H1 (cell line): ENCODE measurements around the gene CNTN6. TPM values are rescaled to one million over a fixed set of nuclear protein-coding genes. Genes with fewer than 3 reads are reported as not detected.

ENCODE experiments used
- CTCF ChIA-PET: fragments of 300-600 bp; sonication (Branson Sonifier 250); formaldehyde crosslinking; loops from one replicate; lab custom pipeline; 2021; ENCODE audit not compliant: partially characterized antibody; lab: Charles Lee
- POLR2A ChIA-PET: fragments of 300-600 bp; sonication (Branson Sonifier 250); formaldehyde crosslinking; loops from one replicate; lab custom pipeline; 2021; ENCODE audit warnings: inconsistent platforms; ENCODE audit not compliant: partially characterized antibody; lab: Charles Lee
- DNase-seq, 2 experiments: peaks; one replicate each; pipeline versions ENCODE4 v3.0.0 to v3.0.0-alpha.2; 2010 to 2022; ENCODE audit warnings: low spot score in 2 of 2, low read depth in 1 of 2, mixed read lengths in 1 of 2
- FAIRE-seq: peaks from 2 replicates; lab custom pipeline; 2011; peaks lifted over from hg19 to GRCh38; lab: Jason Lieb, UNC
- H2AFZ ChIP-seq: 2 replicates; pipeline ENCODE4 v1.8.1; 2012; ENCODE audit warnings: low read length, inconsistent platforms
- H2AK5ac ChIP-seq: 2 replicates; pipeline ENCODE4 v1.6.1; 2013; ENCODE audit warnings: low read depth, low read length
- H2BK120ac ChIP-seq: replicated peaks from 2 replicates; pipeline ENCODE3; 2013; ENCODE audit warnings: low read depth, low read length, inconsistent platforms
- H2BK12ac ChIP-seq: 2 replicates; pipeline ENCODE4 v1.6.1; 2013; ENCODE audit warnings: low read depth, low read length
- H2BK15ac ChIP-seq: 2 replicates; pipeline ENCODE4 v1.6.1; 2013; ENCODE audit warnings: low read length
- H2BK20ac ChIP-seq: 2 replicates; pipeline ENCODE4 v1.6.1; 2013; ENCODE audit warnings: low read length
- H2BK5ac ChIP-seq: 2 replicates; pipeline ENCODE4 v1.6.1; 2013; ENCODE audit warnings: low read depth, low read length
- H3K14ac ChIP-seq: 2 replicates; pipeline ENCODE4 v1.6.1; 2013; ENCODE audit warnings: inconsistent platforms; ENCODE audit not compliant: insufficient read length
- H3K18ac ChIP-seq: 2 replicates; pipeline ENCODE4 v1.6.1; 2013; ENCODE audit warnings: low read length; ENCODE audit errors: extremely low read depth
- H3K23ac ChIP-seq: 2 replicates; pipeline ENCODE4 v1.6.1; 2013; ENCODE audit warnings: inconsistent platforms; ENCODE audit not compliant: insufficient read length
- H3K23me2 ChIP-seq: 2 replicates; pipeline ENCODE4 v1.6.1; 2013; ENCODE audit warnings: low read depth, low read length
- H3K27ac ChIP-seq: 2 replicates; pipeline ENCODE4 v1.6.1; 2011; ENCODE audit warnings: low read depth, low read length, inconsistent platforms
- H3K27me3 ChIP-seq, 4 experiments: replicated peaks in 1 of 4; 1 replicate in 1 of 4; 2 replicates in 3 of 4; pipeline versions ENCODE4 v1.6.1 to v1.8.1; 2011 to 2013; ENCODE audit warnings: low read length in 3 of 4, mild to moderate bottlenecking in 3 of 4, inconsistent platforms in 2 of 4, mixed read lengths in 2 of 4, moderate library complexity in 1 of 4; ENCODE audit not compliant: control insufficient read depth in 3 of 4, insufficient read depth in 3 of 4; ENCODE audit errors: extremely low read depth in 1 of 4
- H3K36me3 ChIP-seq, 4 experiments: 2 replicates each; pipeline versions ENCODE4 v1.6.1 to v1.8.1; 2011 to 2013; ENCODE audit warnings: mild to moderate bottlenecking in 4 of 4, low read length in 3 of 4, moderate library complexity in 2 of 4, control low read depth in 1 of 4, inconsistent platforms in 1 of 4; ENCODE audit not compliant: insufficient read depth in 4 of 4, control insufficient read depth in 2 of 4
- H3K4ac ChIP-seq: replicated peaks from 2 replicates; pipeline ENCODE3; 2013; ENCODE audit warnings: low read length, low read depth, mixed read lengths, inconsistent platforms; ENCODE audit not compliant: insufficient read length
- H3K4me1 ChIP-seq, 4 experiments: replicated peaks in 1 of 4; 1 replicate in 1 of 4; 2 replicates in 3 of 4; pipeline versions ENCODE4 v1.6.1 to v1.8.1; 2011 to 2013; ENCODE audit warnings: low read length in 3 of 4, inconsistent platforms in 2 of 4, mixed read lengths in 1 of 4; ENCODE audit not compliant: insufficient read depth in 4 of 4, control insufficient read depth in 3 of 4
- H3K4me2 ChIP-seq, 2 experiments: 2 replicates each; pipeline versions ENCODE4 v1.6.1 to v1.8.1; 2011 to 2013; ENCODE audit warnings: low read depth in 2 of 2, low read length in 2 of 2, control low read depth in 1 of 2, inconsistent platforms in 1 of 2, mild to moderate bottlenecking in 1 of 2; ENCODE audit not compliant: insufficient read depth in 1 of 2
- H3K4me3 ChIP-seq, 4 experiments: fragments of 200-600, 300-600 bp in 1 of 4; sonication (generic), shearing (Covaris generic), sonication (Bioruptor Twin) in 1 of 4; 2 replicates each; pipeline versions ENCODE4 v1.5.1 to v1.8.1; 2011 to 2016; ENCODE audit warnings: low read length in 4 of 4, low read depth in 3 of 4, control low read depth in 2 of 4, inconsistent platforms in 2 of 4, mild to moderate bottlenecking in 2 of 4, mixed read lengths in 1 of 4, moderate library complexity in 1 of 4; ENCODE audit not compliant: insufficient read depth in 2 of 4; ENCODE audit errors: extremely low read depth in 1 of 4
- H3K56ac ChIP-seq: replicated peaks from 2 replicates; pipeline ENCODE3; 2013; ENCODE audit warnings: low read depth, mild to moderate bottlenecking, mixed read lengths, low read length, inconsistent platforms; ENCODE audit not compliant: insufficient read length
- H3K79me1 ChIP-seq: 2 replicates; pipeline ENCODE4 v1.6.1; 2013; ENCODE audit warnings: low read depth, low read length, control low read depth
- H3K79me2 ChIP-seq, 2 experiments: 2 replicates each; pipeline versions ENCODE4 v1.6.1 to v1.8.1; 2012 to 2013; ENCODE audit warnings: low read length in 2 of 2, mild to moderate bottlenecking in 2 of 2, inconsistent platforms in 1 of 2; ENCODE audit not compliant: insufficient read depth in 2 of 2, control insufficient read depth in 1 of 2
- H3K9ac ChIP-seq, 4 experiments: replicated peaks in 1 of 4; 1 replicate in 1 of 4; 2 replicates in 3 of 4; pipeline versions ENCODE4 v1.6.1 to v1.8.1; 2011 to 2013; ENCODE audit warnings: low read depth in 3 of 4, low read length in 3 of 4, control low read depth in 2 of 4, mild to moderate bottlenecking in 2 of 4, moderate library complexity in 2 of 4, inconsistent platforms in 1 of 4; ENCODE audit errors: extremely low read depth in 1 of 4
- H3K9me3 ChIP-seq, 2 experiments: 2 replicates each; pipeline versions ENCODE4 v1.6.1 to v1.8.1; 2012 to 2013; ENCODE audit warnings: mild to moderate bottlenecking in 2 of 2, moderate library complexity in 2 of 2, control low read depth in 1 of 2, inconsistent platforms in 1 of 2, low read depth in 1 of 2, low read length in 1 of 2, mixed read lengths in 1 of 2; ENCODE audit not compliant: insufficient read depth in 2 of 2
- H4K20me1 ChIP-seq, 2 experiments: replicated peaks in 1 of 2; 2 replicates each; pipeline versions ENCODE3 to v1.8.1; 2011 to 2013; ENCODE audit warnings: inconsistent platforms in 2 of 2, low read length in 2 of 2, mild to moderate bottlenecking in 1 of 2; ENCODE audit not compliant: insufficient read depth in 2 of 2, control insufficient read depth in 1 of 2
- H4K5ac ChIP-seq: 2 replicates; pipeline ENCODE4 v1.6.1; 2013; ENCODE audit warnings: low read length, low read depth, mixed read lengths, inconsistent platforms; ENCODE audit not compliant: insufficient read length
- H4K8ac ChIP-seq: 2 replicates; pipeline ENCODE4 v1.8.0; 2013; ENCODE audit warnings: mild to moderate bottlenecking, moderate library complexity, low read length, inconsistent platforms; ENCODE audit not compliant: insufficient read depth; ENCODE audit errors: extremely low read depth
- H4K91ac ChIP-seq: replicated peaks from 2 replicates; pipeline ENCODE3; 2013; ENCODE audit warnings: low read length, mixed read lengths, inconsistent platforms; ENCODE audit not compliant: insufficient read length
- ATF2 ChIP-seq: IDR thresholded peaks from 2 replicates; pipeline ENCODE4 v1.6.1; 2012; ENCODE audit warnings: low read length, inconsistent platforms
- ATF3 ChIP-seq: IDR thresholded peaks from 2 replicates; pipeline ENCODE4 v1.6.1; 2011; ENCODE audit warnings: low read depth, mild to moderate bottlenecking, low read length; ENCODE audit not compliant: insufficient read depth
- MAX ChIP-seq: IDR thresholded peaks from 2 replicates; pipeline ENCODE4 v1.6.1; 2012; ENCODE audit warnings: inconsistent platforms
- POLR2AphosphoS5 ChIP-seq: IDR thresholded peaks from 2 replicates; pipeline ENCODE4 v1.6.1; 2011; ENCODE audit warnings: low read depth, low read length
- SAP30 ChIP-seq: fragments of 300-600 bp; sonication (generic); IDR thresholded peaks from 2 replicates; pipeline ENCODE4 v1.7.1; 2012; ENCODE audit warnings: low read length, moderate library complexity, mild to moderate bottlenecking, inconsistent platforms; ENCODE audit not compliant: insufficient read depth, insufficient replicate concordance
- SUZ12 ChIP-seq: fragments of 200-600 bp; sonication (generic); IDR thresholded peaks from 2 replicates; pipeline ENCODE4 v1.6.1; 2012; ENCODE audit warnings: mild to moderate bottlenecking, inconsistent platforms, low read length, moderate library complexity, mixed read lengths
- TEAD4 ChIP-seq: IDR thresholded peaks from 2 replicates; pipeline ENCODE4 v1.6.1; 2012; ENCODE audit warnings: low read depth, low read length, inconsistent platforms, mixed read lengths
- WGBS, 2 experiments: shearing (Covaris generic) in 1 of 2; methylation state at CpG; one replicate each; pipeline versions ENCODE4 v1.1.6 to v1.1.7; 2013 to 2015; ENCODE audit warnings: low lambda C conversion rate in 2 of 2, mixed read lengths in 2 of 2, inconsistent platforms in 1 of 2, low coverage in 1 of 2, missing lambda C conversion rate in 1 of 2; ENCODE audit not compliant: insufficient replicate concordance in 2 of 2, insufficient coverage in 1 of 2, insufficient read length in 1 of 2; ENCODE audit errors: extremely low coverage in 1 of 2, missing lambda C conversion rate in 1 of 2; 5-methylcytosine and 5-hydroxymethylcytosine counted together
- polyA plus RNA-seq, 7 experiments: library from polyadenylated mRNA; depleted of rRNA in 3 of 7; stranded (reverse) in 5 of 7; unstranded in 2 of 7; fragments of >200 nt in 5 of 7; fragments of 200-250 nt in 2 of 7; gene quantifications; 1 replicate in 5 of 7; 2 replicates in 1 of 7; 4 replicates in 1 of 7; pipeline versions ENCODE4 v1.2.1 to v1.2.3, GENCODE V29; 2011 to 2013; ENCODE audit warnings: missing spikeins in 2 of 7, mixed read lengths in 2 of 7
- total RNA-seq: library from RNA; stranded (reverse); fragmentation: NEBNext Ultra II Directional; extraction: Animal tissue kit (Norgen Biotek cat#: 25700); gene quantifications from 2 replicates; pipeline ENCODE4 v1.2.1, GENCODE V29; 2021
- TF ChIP-seq, protein P1 (sequence below): IDR thresholded peaks from 2 replicates; pipeline ENCODE4 v1.6.1; 2012; ENCODE audit warnings: inconsistent platforms

The CNTN6 gene
- total and polyA plus RNA-seq, 2 of the 8 experiments (the other 6 are each of a cell fraction or from before 2014, with no cell fraction given), result not detected

DNA sequence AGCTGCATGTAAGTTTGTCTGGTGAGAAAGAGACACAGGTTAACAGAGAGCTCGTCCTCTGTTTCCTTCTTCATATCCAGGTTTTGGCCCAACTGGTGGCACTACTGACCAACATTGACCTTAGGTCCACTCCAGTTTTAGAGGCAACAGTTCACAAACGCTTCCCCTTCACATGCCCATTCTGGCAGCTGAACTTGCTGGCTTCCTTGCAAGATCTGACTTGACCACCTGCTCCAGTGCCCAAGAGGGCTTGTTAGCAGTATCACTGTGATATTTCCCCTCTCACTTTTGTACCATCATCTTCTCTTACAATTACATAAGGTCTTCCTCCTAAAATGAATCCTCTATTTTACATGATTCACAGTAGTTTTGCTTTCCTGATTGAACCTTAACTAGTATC lies 71.3 kb downstream of the CNTN6 start:
- no peak overlapping the region for H4K91ac ChIP-seq
- no peak overlapping the region for H3K27ac ChIP-seq
- H3K56ac ChIP-seq, result no peak overlapping the region
- WGBS, 2 experiments, result 90% methylated on average over 2 of the region's 2 CpGs; no CpG with 5 or more reads in 1 of the 2 experiments
- H2BK15ac ChIP-seq, result no peak overlapping the region
- no peak overlapping the region for H4K5ac ChIP-seq
- no peaks in the 10 kb centered on the region for H3K79me2 ChIP-seq
- no peak overlapping the region for H4K8ac ChIP-seq
- no peaks in the 10 kb centered on the region for H3K4me1 ChIP-seq
- H3K9ac ChIP-seq, result no peak overlapping the region
- H2AFZ ChIP-seq, result peak overlapping the region; percentile 53; the same call in 1 of the 2 replicates
- no peaks in the 10 kb centered on the region for H3K79me1 ChIP-seq
- POLR2A ChIA-PET, result no interaction called here
- H2BK20ac ChIP-seq, result no peak overlapping the region
- H3K23ac ChIP-seq, result no peak overlapping the region
- H3K27me3 ChIP-seq, result no peaks in the 10 kb centered on the region
- no peak overlapping the region for H3K4me2 ChIP-seq
- no peak overlapping the region for H3K4me3 ChIP-seq
- H3K9me3 ChIP-seq, result no peaks in the 10 kb centered on the region
- H3K18ac ChIP-seq, result no peak overlapping the region
- TF ChIP-seq, protein P1, sequence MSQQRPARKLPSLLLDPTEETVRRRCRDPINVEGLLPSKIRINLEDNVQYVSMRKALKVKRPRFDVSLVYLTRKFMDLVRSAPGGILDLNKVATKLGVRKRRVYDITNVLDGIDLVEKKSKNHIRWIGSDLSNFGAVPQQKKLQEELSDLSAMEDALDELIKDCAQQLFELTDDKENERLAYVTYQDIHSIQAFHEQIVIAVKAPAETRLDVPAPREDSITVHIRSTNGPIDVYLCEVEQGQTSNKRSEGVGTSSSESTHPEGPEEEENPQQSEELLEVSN, result no peak
- TF ChIP-seq ATF3 (no peak), ATF2 (no peak), MAX (no peak), POLR2AphosphoS5 (no peak), TEAD4 (no peak), SUZ12 (no peak), SAP30 (no peak)
- TF ChIP-seq, all 59 proteins: peak for 0
- Histone ChIP-seq H2AK5ac (no peak overlapping the region), H3K4ac (no peak overlapping the region), H3K23me2 (no peaks in the 10 kb centered on the region), H4K20me1 (no peaks in the 10 kb centered on the region), H3K36me3 (no peaks in the 10 kb centered on the region), H2BK5ac (no peak overlapping the region), H3K14ac (no peak overlapping the region), H2BK120ac (no peak overlapping the region), H2BK12ac (no peak overlapping the region)
- DNase-seq, result no peak
- CTCF ChIA-PET, result no interaction called here
- FAIRE-seq, result no peak
